UCSD-AML1 (cell line): ENCODE data around the gene STK38L.

Experiments used
- DNase-seq: peaks from one replicate; lab custom pipeline; 2025; ENCODE audit not compliant: unreplicated experiment; lab: John Stamatoyannopoulos, UW

The STK38L gene

GRCh38 chr12:27309293-27309994 is 65.4 kb downstream of the STK38L start:
- no peak for DNase-seq

GRCh38 chr12:27309995-27310315 is 65.9 kb downstream of the STK38L start:
- no peak for DNase-seq

- no peak for DNase-seq
These were observed 72.9 kb downstream of the STK38L start for GRCh38 chr12:27316947-27317346.

DNA sequence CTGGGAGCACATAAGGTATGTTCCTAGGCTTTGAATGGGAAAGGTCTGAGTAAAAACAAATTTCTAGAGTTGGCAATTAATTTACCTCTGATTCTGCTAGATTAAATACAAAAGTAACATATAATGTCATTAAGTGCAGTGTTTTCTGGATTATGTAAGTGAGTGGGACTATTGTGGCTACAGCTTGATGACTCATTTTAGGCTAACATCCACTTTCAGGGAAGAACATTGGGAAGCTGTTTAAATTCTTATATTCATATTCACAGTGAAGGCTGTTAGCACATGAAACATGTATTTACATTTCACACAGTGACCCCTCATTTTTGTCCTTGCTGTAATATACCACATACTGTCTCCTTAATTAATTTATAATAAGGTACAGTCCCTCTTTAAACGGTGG is 75.3 kb downstream of the STK38L start:
- no peak for DNase-seq

DNA sequence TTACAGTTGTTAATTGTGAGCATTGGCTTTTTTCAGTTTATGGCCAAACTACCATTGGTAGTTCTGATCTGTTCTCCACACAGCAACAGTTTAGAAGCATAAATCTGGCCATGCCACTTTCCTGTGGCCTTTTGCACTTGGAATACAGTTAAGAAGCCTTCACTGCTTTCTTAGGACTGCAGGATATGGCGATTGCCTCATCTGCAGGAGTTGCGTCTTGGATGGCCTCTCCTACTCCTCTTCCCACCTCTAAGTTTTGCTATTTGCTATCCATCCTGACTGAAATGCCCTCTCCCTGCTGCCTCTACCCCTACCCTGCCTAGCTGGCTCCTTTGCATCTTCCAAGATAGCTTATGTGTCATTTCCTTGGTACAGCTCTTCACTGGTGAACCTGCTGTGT is 75.8 kb downstream of the STK38L start:
- no peak for DNase-seq

DNA sequence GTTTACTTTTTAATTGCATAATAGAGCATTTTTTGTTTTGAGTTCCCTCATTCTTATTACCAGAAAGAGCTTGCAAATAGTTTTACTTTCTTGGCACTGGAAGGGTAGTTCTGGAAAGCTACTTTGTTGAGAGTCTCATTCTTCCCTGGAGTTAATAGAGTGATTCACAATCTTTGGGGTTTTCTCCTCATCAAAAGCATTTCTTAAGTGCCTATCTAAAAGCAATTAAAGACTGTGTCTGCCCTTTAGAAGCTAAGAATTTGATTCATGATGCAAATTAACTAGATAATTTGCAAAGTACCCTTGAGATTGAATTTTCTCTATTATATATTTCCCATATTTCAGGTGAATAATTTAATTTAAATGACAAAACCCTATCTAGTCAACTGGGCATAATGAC is 80.4 kb downstream of the STK38L start:
- DNase-seq, result no peak

- DNase-seq, result no peak
These were observed 86.8 kb downstream of the STK38L start for GRCh38 chr12:27330846-27331245.

- no peak for DNase-seq
These were observed 87.3 kb downstream of the STK38L start for GRCh38 chr12:27331291-27331926.

GRCh38 chr12:27331927-27332324 is 87.8 kb downstream of the STK38L start:
- no peak for DNase-seq

GRCh38 chr12:27332407-27332713 is 88.3 kb downstream of the STK38L start:
- no peak for DNase-seq

- peak; percentile 59 for DNase-seq
These were observed 88.8 kb downstream of the STK38L start, which contains the start of gene BMAL2 for GRCh38 chr12:27332714-27333402. BMAL2 (plus strand) TSS chr12:27332836; CDS start chr12:27333073, 237 bp downstream.

- peak; percentile 55 for DNase-seq
These were observed 89.4 kb downstream of the STK38L start for GRCh38 chr12:27333403-27334009.

DNA sequence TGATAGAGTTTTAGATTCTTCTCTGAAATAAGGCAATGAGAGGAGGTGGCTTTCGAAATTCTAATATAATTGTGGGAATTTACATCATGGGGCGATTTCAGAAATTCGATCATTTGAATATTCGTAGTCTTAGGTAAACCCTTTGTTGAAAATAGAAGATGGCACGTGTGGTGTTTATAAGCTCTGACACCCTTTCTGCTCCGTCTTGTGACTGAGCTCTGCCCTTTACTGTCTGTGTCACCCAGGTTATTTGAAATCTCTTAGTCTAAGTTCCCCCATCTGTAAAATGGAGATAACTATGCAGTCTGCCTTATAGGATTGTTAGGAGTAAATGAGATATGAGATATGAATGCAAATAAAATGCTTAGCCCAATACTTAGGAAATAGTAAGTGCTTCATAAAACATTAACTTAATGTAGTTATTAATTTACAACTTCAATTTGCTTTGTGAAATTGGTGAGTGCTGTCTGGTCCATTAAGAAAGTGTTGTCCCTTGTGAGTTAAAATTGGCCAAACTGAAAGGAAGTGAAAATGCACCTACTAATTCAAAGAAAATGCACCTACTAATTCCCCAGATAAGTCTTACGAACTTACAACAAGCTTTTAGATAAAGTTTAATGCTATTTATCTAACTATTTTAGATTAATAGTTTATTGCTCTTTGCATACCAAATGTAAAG is 90.1 kb downstream of the STK38L start:
- no peak for DNase-seq

DNA sequence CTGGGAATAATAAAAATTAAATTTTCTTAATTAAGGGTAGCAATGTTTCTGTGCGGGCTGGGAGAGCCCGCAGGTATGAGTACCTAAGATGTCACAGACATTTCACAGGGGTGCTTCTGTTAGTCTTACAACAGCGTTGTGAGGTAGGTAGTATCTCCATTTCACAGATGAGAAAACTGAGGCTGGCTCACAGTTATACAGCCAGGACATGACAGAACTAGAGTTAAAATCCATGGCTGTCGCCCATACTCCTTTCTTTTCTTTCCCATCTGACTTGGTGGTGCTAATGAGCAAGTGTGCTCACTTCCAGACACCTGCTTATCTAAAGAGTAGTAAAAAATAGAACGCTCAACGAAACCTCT is 90.6 kb downstream of the STK38L start:
- DNase-seq, result no peak

DNA sequence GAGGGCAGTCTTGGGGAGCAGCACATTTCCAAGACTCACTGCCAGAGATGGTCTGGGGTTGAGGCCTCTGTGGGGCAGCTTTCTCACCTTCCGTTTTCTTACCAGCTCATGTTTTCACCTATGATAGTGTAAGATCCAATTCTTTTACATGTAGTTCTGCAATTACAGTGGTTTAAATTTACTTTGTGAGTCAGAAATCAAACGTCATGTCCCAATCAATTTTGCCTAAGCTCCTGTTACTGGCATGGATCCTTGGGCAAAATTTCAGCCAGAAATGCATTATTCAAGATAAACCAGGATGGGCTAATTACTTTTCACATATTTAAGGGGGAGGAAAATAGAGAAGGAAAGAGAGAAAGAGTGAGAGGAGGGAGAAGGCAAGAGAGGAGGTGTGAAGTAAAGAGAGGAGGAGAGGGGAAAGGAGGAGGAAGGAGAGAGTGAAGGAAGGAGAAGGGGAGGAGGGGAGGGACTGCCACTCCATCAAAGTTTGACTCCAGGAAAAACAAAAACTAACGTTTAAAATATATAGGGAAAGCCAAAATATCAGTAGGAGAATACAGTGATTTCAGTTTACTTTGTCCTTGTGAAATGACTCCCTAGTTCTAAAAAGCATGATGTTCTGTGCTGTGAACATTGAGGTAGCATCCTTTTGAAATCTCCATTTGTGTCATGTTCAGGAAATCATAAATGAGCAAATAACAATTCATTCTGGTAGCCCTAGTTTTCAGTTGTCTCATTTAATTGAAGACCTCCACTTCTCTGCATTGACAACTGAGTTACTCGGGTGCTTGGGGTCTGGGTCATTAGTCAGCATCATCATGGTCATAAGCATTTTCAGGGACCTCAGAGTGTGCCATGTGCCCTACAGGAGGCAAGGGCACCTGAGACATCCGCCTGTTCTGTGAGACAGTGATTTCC is 91.5 kb downstream of the STK38L start:
- DNase-seq, result no peak

DNA sequence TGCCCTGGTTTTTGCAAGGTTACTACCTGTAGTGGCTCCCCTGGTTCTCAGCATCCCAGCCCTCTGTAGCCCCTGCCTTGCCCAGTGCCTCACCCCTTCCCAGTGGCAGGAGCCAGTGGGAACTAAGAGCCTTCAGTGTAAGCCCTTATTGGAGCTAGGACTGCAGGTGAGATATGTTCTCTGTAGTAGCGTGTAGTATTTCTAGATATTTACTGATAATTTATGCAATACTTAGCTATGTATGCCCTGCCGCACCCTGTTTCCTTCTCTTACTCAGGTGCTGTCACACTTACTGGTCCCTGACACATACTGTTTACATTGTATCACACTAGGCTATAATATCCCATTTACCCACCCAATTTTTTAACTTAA is 92.2 kb downstream of the STK38L start:
- no peak for DNase-seq

DNA sequence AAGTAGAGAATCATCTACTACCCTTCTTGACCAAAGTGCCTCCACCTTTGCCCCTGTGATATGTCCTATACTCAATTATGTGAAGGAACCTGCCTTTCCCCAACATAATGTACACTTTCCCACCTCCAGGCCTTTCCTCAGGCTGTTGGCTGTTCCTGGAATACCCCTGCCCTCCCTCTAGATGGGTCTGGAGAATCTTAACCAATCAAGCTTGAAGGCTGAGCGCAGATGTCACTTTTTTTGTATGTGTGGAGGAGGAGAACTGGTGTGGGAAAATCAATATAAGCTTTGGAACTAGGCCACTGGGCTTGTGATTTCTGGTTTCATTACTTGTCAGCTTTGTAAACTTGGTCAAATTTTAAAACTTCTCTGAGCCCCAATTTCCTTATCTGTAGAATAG is 93.3 kb downstream of the STK38L start:
- no peak for DNase-seq

GRCh38 chr12:27338473-27338872 is 94.4 kb downstream of the STK38L start:
- DNase-seq, result no peak

DNA sequence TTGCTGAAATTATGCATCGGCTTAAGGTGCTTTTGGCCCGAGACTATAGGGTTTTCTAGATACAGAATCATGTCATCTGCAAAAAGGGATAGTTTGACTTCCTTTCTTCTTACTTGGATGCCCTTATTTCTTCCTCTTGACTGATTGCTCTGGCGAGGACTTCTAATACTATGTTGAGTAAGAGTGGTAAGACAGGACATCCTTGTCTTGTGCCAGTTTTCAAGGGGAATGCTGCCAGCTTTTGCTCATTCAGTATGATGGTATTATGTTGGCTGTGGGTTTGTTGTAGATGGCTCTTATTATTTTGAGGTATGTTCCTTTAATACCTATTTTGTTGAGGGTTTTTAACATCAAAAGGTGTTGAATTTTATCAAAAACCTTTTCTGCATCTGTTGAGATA is 96.9 kb downstream of the STK38L start:
- no peak for DNase-seq

GRCh38 chr12:27342536-27342935 is 98.5 kb downstream of the STK38L start:
- DNase-seq, result no peak
